COR-L47 (cell line): ENCODE data around the gene MRPL9.

Source experiments
- DNase-seq: peaks from one replicate; lab custom pipeline; 2025; lab: John Stamatoyannopoulos, UW

MRPL9 gene

DNA sequence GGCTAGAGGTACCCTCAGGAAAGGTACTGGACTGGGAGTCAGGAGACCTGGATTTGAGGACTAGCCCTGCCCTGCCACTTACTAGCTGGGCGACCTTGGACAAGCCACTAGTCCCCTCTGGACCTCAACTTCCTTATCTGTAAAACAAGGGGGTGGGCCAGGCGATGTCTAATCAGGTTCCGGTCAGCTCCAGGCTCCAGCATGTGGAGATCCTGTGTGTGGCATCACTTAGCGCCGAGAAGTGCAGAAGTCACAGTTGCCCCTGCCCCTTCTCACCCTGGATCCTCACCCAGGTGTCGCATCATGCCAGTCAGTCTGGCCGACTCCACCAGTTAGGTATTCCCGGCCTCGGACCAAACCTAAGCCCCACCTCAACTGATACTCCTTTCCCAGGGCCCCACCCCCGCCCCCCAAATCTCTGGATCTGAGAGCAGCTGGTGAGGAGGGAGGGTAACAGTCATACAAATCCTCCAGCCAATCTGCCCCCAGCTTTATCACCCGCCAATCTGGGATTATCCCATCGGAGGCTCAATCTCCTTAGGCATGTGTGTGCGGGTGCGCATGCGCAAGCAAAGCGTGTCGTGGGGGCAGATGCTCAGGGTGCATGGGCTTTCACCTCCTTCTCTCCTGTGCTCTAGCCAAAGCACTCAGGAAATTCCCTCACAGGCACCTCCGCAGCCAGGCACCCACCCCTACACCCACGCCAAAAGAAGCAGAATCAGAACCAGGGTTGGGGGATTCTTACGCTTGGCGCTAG lies 52.1 kb downstream of the MRPL9 start:
- no peak for DNase-seq

DNA sequence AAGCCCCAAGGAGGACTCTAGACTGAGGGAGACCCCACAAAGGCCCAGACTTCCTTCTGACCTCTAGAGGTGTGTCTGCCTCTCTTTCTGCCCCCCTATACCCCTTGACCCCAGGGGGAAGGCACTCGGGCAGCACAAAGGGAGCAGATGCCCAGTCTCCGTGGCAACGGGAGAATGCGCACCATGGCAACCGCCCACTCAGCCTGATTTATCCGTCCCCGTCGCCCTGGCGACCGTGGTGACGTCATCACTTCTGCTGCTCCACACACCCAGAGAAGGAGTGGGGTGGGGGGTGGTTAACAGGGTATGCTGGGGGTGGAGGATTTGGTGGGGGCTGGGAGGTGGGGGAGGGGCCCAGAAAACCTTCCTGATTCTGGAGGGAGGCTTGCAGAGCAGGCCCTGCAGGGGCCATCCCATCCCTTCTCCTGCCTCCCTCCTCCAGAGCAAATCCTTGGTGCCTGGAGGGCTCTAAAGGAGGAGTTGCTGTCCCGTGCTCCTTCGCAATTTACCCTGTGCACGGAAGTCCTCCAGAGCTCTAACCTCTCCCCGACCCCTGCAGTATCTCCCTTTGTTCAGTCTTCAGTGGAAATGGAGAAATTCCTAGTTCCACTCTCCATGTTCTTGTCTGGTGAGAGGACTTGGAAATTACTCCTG lies 53.0 kb downstream of the MRPL9 start:
- peak; percentile 51 for DNase-seq
